Thyroid gland (tissue), 4 donors: ENCODE data around the gene SLC6A3.

Experiments
- CTCF ChIP-seq, 6 experiments: fragments of 200-600 bp in 3 of 6; fragments of 450-650 bp in 3 of 6; sonication (generic) in 3 of 6; IDR thresholded peaks; one replicate each; pipeline ENCODE4 v1.5.1; 2016 to 2019; ENCODE audit warnings: antibody characterized with exemption in 6 of 6, mild to moderate bottlenecking in 2 of 6, inconsistent platforms in 1 of 6, moderate library complexity in 1 of 6
- POLR2A ChIP-seq, 2 donors: fragments of 450-650 bp; IDR thresholded peaks; one replicate each; pipeline ENCODE4 v1.6.1; 2017; ENCODE audit warnings: antibody characterized with exemption in 2 of 2, mild to moderate bottlenecking in 2 of 2, moderate library complexity in 1 of 2

GRCh38 chr5:1480806-1481205 lies 35.6 kb upstream of the SLC6A3 start:
- TF ChIP-seq POLR2A (IDR thresholded peaks at IDR 0.05) (no peak), CTCF (IDR thresholded peaks at IDR 0.05) (no peak)
